Mammary epithelial cell (primary cell): Measurements from ENCODE around the gene INA.

Experiments used
- CTCF ChIP-seq, 2 donors: IDR thresholded peaks in 1 of 2; conservative IDR thresholded peaks in 1 of 2; 2 replicates each; pipeline ENCODE4 v1.5.1; 2011 to 2012; ENCODE audit warnings: inconsistent platforms in 2 of 2, low read length in 2 of 2, mild to moderate bottlenecking in 2 of 2, control low read depth in 1 of 2, low read depth in 1 of 2; ENCODE audit not compliant: insufficient read depth in 1 of 2; ENCODE audit errors: extremely low read depth in 1 of 2
- EZH2 ChIP-seq: IDR thresholded peaks from 2 replicates; pipeline ENCODE4 v1.6.1; 2012; ENCODE audit warnings: low read length, inconsistent platforms, borderline replicate concordance

- TF ChIP-seq CTCF (conservative IDR thresholded peaks at IDR 0.05 in 1 of 2, IDR thresholded peaks at IDR 0.05 in 1 of 2; ENCODE audit: extremely low read depth in 1 of 2, insufficient read depth in 1 of 2, low read depth in 1 of 2, low read length in 2 of 2), result no peak
- TF ChIP-seq EZH2, result peak; percentile 72
Measured at GRCh38 chr10:103278862-103279298, 1.9 kb downstream of the INA start.
